PC-3 (cell line): ENCODE data around the gene ASB2. TPM values are rescaled to one million over a fixed set of nuclear protein-coding genes. Genes with fewer than 3 reads are reported as not detected.
A peak's percentile ranks its signal among the peaks of the same experiment; 100 is the strongest.

Experiments used
- ATAC-seq: fragments of 200-7000 bp; cut with Tn5 transposase; 2 replicates; pipeline ENCODE4 v1.9.1; 2020; ENCODE audit warnings: mild to moderate bottlenecking, moderate library complexity
- BruUV-seq: library from RNA; stranded (reverse); fragments of 400-500 nt; replicated peaks from 2 replicates; lab custom pipeline; 2021; lab: Mats Ljungman, UMichigan
- CTCF ChIA-PET: fragments of 300-600 bp; sonication (Branson Sonifier 250); formaldehyde crosslinking; loops from one replicate; lab custom pipeline; 2022; ENCODE audit warnings: antibody characterized with exemption; lab: Charles Lee
- POLR2A ChIA-PET: fragments of 300-600 bp; sonication (Branson Sonifier 250); formaldehyde crosslinking; loops from one replicate; lab custom pipeline; 2022; ENCODE audit warnings: antibody characterized with exemption; ENCODE audit not compliant: unreplicated experiment; lab: Charles Lee
- DNase-seq: peaks from one replicate; pipeline ENCODE4 v3.0.0-alpha.2; 2015
- H2AFZ ChIP-seq: fragments of 300-600 bp; sonication (generic); 2 replicates; pipeline ENCODE4 v1.6.0; 2016; ENCODE audit warnings: antibody characterized with exemption, low read length
- H3F3A ChIP-seq: fragments of 300-600 bp; sonication (generic); one replicate; pipeline ENCODE4 v1.6.0; 2017; ENCODE audit warnings: antibody characterized with exemption, low read length, control low read depth, mild to moderate bottlenecking; ENCODE audit not compliant: unreplicated experiment
- H3K27ac ChIP-seq: fragments of 300-600 bp; sonication (generic); 2 replicates; pipeline ENCODE4 v1.5.1; 2016; ENCODE audit warnings: mild to moderate bottlenecking, low read length
- H3K27me3 ChIP-seq: fragments of 300-600 bp; sonication (generic); 2 replicates; pipeline ENCODE4 v1.6.1; 2016; ENCODE audit warnings: low read length, mixed read lengths
- H3K36me3 ChIP-seq: fragments of 300-600 bp; sonication (generic); 2 replicates; pipeline ENCODE4 v1.6.1; 2016; ENCODE audit warnings: low read depth, mixed run types, low read length, mixed read lengths
- H3K4me1 ChIP-seq: fragments of 300-600 bp; sonication (generic); 2 replicates; pipeline ENCODE4 v1.5.1; 2016; ENCODE audit warnings: low read length; ENCODE audit not compliant: insufficient read depth
- H3K4me2 ChIP-seq: fragments of 300-600 bp; sonication (generic); 2 replicates; pipeline ENCODE4 v1.6.0; 2016; ENCODE audit warnings: low read length
- H3K4me3 ChIP-seq: fragments of 300-600 bp; sonication (generic); 2 replicates; pipeline ENCODE4 v1.5.1; 2016; ENCODE audit warnings: mild to moderate bottlenecking, low read length, mixed read lengths
- H3K79me2 ChIP-seq: fragments of 300-600 bp; sonication (generic); 2 replicates; pipeline ENCODE4 v1.6.1; 2017; ENCODE audit warnings: low read length, mixed read lengths
- H3K9ac ChIP-seq: fragments of 300-600 bp; sonication (generic); 2 replicates; pipeline ENCODE4 v1.6.0; 2016; ENCODE audit warnings: mild to moderate bottlenecking, low read length
- H3K9me2 ChIP-seq: fragments of 300-600 bp; sonication (generic); replicated peaks from 2 replicates; pipeline ENCODE4 v1.6.1; 2016; ENCODE audit warnings: mixed run types, low read length, mixed read lengths
- H3K9me3 ChIP-seq: fragments of 300-600 bp; sonication (generic); 2 replicates; pipeline ENCODE4 v1.6.1; 2016; ENCODE audit warnings: low read length, mixed read lengths
- H4K20me1 ChIP-seq: fragments of 300-600 bp; sonication (generic); 2 replicates; pipeline ENCODE4 v1.6.1; 2016; ENCODE audit warnings: low read length, mixed read lengths
- EZH2 ChIP-seq: fragments of 300-600 bp; sonication (generic); IDR thresholded peaks from one replicate; pipeline ENCODE4 v1.6.1; 2017; ENCODE audit warnings: antibody characterized with exemption, mild to moderate bottlenecking, low read length; ENCODE audit not compliant: unreplicated experiment
- EZH2phosphoT487 ChIP-seq: fragments of 300-600 bp; sonication (generic); IDR thresholded peaks from 2 replicates; pipeline ENCODE4 v1.6.1; 2018; ENCODE audit warnings: mild to moderate bottlenecking, antibody characterized with exemption, low read length, borderline replicate concordance
- intact Hi-C: fragments of 100-400 bp; cut with micrococcal nuclease; formaldehyde crosslinking; loops from 2 replicates; pipeline ENCODE4 v1.9.0; 2023
- total RNA-seq: library from RNA; depleted of rRNA; stranded (reverse); fragments of >200 nt; gene quantifications from 2 replicates; pipeline ENCODE4 v1.2.3, GENCODE V29; 2014
- TF ChIP-seq, protein P1 (sequence below): fragments of 300-600 bp; sonication (generic); conservative IDR thresholded peaks from 2 replicates; pipeline ENCODE4 v1.5.1; 2017; ENCODE audit warnings: antibody characterized with exemption, low read depth, mild to moderate bottlenecking, low read length

ASB2 gene
- total RNA-seq, 1 experiment from 2014 or later, result 0.22 TPM

DNA sequence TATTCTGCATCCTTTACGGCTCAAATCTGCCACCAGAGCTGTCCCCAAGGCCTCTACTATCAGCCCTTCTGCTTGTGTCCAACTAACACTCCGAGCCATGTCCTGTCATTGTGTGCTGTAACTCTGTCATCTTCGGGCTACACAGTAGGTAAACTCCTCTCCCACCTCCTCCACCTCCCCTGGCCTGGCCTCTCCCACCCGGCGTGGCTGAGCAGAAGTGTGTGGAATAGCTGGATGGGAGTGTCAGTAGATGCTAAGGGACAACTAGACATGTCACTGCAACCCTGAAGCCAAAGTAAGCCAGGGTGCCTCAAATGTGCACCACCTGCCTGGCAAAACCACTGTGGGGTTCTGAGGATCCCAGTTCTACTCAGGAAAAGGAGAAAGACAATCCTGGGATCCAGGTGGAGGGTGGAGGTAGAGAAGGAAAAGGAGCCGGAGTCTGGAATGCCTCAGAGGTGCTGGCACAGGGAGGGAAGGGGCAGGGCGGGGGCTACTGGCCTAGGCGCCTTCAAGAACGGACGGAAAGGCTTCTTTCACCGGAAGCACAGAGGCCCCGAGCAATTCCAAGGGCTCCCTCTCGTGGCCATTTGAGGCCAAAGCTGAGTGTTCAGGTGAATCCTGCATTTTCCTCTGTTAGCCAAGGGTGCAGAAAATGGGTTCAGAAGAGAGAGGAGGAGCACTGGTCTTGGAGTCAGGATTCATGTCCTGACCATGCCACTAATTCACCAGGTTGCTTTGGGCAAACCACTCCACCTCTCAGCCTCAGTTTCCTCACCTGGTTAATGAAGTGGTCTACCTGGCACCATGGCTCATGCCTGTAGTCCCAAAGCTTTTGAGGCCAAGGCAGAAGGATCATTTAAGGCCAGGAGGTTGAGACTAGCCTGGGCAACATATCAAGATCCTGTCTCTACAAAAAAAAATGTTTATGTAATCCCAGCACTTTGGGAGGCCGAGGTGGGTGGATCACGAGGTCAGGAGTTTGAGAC is 69.7 kb downstream of the ASB2 start:
- ChIA-PET POLR2A (no interaction called here), CTCF (interaction anchor here (0.6 kb wide), 1 partner anchor 251 kb away, joined by 5 read pairs; no protein-coding TSS in a partner anchor)
- no peaks in the 10 kb centered on the region for H3K79me2 ChIP-seq
- no peak overlapping the region for H3K27ac ChIP-seq
- no peak overlapping the region for H3K9ac ChIP-seq
- H2AFZ ChIP-seq, result no peak overlapping the region; the same call in 1 of the 2 replicates
- H3K27me3 ChIP-seq, result peaks cover 32% of the 10 kb centered on the region
- no peak for TF ChIP-seq EZH2phosphoT487
- TF ChIP-seq, protein P1, sequence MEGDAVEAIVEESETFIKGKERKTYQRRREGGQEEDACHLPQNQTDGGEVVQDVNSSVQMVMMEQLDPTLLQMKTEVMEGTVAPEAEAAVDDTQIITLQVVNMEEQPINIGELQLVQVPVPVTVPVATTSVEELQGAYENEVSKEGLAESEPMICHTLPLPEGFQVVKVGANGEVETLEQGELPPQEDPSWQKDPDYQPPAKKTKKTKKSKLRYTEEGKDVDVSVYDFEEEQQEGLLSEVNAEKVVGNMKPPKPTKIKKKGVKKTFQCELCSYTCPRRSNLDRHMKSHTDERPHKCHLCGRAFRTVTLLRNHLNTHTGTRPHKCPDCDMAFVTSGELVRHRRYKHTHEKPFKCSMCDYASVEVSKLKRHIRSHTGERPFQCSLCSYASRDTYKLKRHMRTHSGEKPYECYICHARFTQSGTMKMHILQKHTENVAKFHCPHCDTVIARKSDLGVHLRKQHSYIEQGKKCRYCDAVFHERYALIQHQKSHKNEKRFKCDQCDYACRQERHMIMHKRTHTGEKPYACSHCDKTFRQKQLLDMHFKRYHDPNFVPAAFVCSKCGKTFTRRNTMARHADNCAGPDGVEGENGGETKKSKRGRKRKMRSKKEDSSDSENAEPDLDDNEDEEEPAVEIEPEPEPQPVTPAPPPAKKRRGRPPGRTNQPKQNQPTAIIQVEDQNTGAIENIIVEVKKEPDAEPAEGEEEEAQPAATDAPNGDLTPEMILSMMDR, result peak; percentile 82
- H3F3A ChIP-seq, result no peaks in the 10 kb centered on the region
- no peak overlapping the region for H3K4me3 ChIP-seq
- BruUV-seq, result no TSS peak
- ATAC-seq (peak; percentile 70), DNase-seq (peak; percentile 73)
- H3K36me3 ChIP-seq, result no peaks in the 10 kb centered on the region
- H3K4me1 ChIP-seq, result no peaks in the 10 kb centered on the region
- H4K20me1 ChIP-seq, result no peaks in the 10 kb centered on the region
- intact Hi-C loops, result no loop called here
- no peaks in the 10 kb centered on the region for H3K9me2 ChIP-seq
- H3K9me3 ChIP-seq, result no peaks in the 10 kb centered on the region
- no peak overlapping the region for H3K4me2 ChIP-seq

DNA sequence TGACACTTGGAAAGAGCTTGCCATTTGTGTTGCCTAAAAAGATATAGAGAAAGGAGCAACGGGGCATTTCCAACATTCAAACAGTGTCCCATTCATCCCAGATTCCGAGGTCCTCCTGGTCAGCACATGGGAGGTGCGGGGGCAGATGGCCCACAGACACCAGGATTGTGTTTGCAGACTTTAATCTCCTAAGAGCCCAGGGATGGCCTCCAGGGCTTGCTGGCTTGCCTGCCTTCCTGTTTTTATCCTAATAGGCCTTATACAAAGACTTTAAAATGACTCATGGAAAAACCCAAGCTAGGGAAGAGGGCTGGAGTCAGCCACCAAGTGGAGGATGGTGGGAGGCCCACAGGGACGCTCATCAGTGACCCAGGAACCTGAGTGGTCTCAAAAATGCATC is 70.7 kb downstream of the ASB2 start:
- POLR2A ChIA-PET, result no interaction called here
- intact Hi-C loops, result no loop called here
- no peak overlapping the region for H3K4me2 ChIP-seq

More for the DNA sequence above, 70.7 kb downstream of the ASB2 start:
- Histone ChIP-seq H2AFZ (no peak overlapping the region), H3K27me3 (peaks cover 38% of the 10 kb centered on the region), H3K4me3 (no peak overlapping the region), H3K9me2 (no peaks in the 10 kb centered on the region), H3K36me3 (no peaks in the 10 kb centered on the region), H3K9ac (no peak overlapping the region), H3K27ac (no peak overlapping the region), H3K9me3 (no peaks in the 10 kb centered on the region), H3K4me1 (no peaks in the 10 kb centered on the region), H3F3A (no peaks in the 10 kb centered on the region), H4K20me1 (no peaks in the 10 kb centered on the region), H3K79me2 (no peaks in the 10 kb centered on the region)
- CTCF ChIA-PET, result no interaction called here
- DNase-seq (peak; percentile 13), ATAC-seq (no peak)
- TF ChIP-seq EZH2phosphoT487 (no peak), EZH2 (no peak)
- TF ChIP-seq, protein P1, result no peak
- BruUV-seq, result no TSS peak
